Upper lobe of left lung (tissue), 6 donors: Measurements from ENCODE around the gene MOXD1. TPM values are rescaled to one million over a fixed set of nuclear protein-coding genes. Genes with fewer than 3 reads are reported as not detected.

Source experiments
- ATAC-seq, 2 donors: fragments of 200-7000 bp; cut with Tn5 transposase; one replicate each; pipeline ENCODE4 v1.9.1; 2022; ENCODE audit warnings: mild to moderate bottlenecking in 2 of 2, moderate library complexity in 2 of 2; ENCODE audit not compliant: low FRiP score in 2 of 2
- DNase-seq, 2 donors: peaks; one replicate each; pipeline ENCODE4 v3.0.0-alpha.2; 2019 to 2020
- H3K27ac ChIP-seq, 4 donors: fragments of 200-600 bp; sonication (generic); one replicate each; pipeline ENCODE4 v1.5.1; 2016 to 2019
- H3K27me3 ChIP-seq, 4 donors: fragments of 200-600 bp; sonication (generic); one replicate each; pipeline ENCODE4 v1.5.1; 2017 to 2019
- H3K36me3 ChIP-seq, 4 donors: fragments of 200-600 bp; sonication (generic); one replicate each; pipeline ENCODE4 v1.5.1; 2016 to 2019
- H3K4me1 ChIP-seq, 4 donors: fragments of 200-600 bp; sonication (generic); one replicate each; pipeline ENCODE4 v1.5.1; 2018 to 2019
- H3K4me3 ChIP-seq, 4 donors: fragments of 200-600 bp; sonication (generic); one replicate each; pipeline ENCODE4 v1.5.1; 2017 to 2019; ENCODE audit warnings: mild to moderate bottlenecking in 2 of 4, moderate library complexity in 1 of 4
- H3K9me3 ChIP-seq, 4 donors: fragments of 200-600 bp; sonication (generic); one replicate each; pipeline ENCODE4 v1.5.1; 2018 to 2019
- EP300 ChIP-seq, 4 donors: sonication (generic); formaldehyde crosslinking; IDR thresholded peaks; one replicate each; pipeline ENCODE4 v1.5.1; 2017; ENCODE audit warnings: antibody characterized with exemption in 4 of 4, control low read depth in 2 of 4
- POLR2A ChIP-seq, 4 donors: fragments of 450-650 bp; IDR thresholded peaks; one replicate each; pipeline ENCODE4 v1.5.1; 2016 to 2017; ENCODE audit warnings: antibody characterized with exemption in 4 of 4, mild to moderate bottlenecking in 2 of 4
- POLR2AphosphoS5 ChIP-seq, 2 donors: sonication (generic); formaldehyde crosslinking; IDR thresholded peaks; one replicate each; pipeline ENCODE4 v1.5.1; 2017; ENCODE audit warnings: antibody characterized with exemption in 2 of 2
- WGBS, 2 donors: methylation state at CpG; one replicate each; pipeline ENCODE4 v1.1.5; 2017 to 2018; 5-methylcytosine and 5-hydroxymethylcytosine counted together
- total RNA-seq, 6 donors: library from RNA; depleted of rRNA in 4 of 6; stranded (reverse); fragments of >200 nt in 4 of 6; gene quantifications; one replicate each; pipeline versions ENCODE4 v1.1.0 to v1.2.1, GENCODE V29; 2016 to 2021
- TF ChIP-seq, protein P1 (sequence below), 6 experiments: fragments of 450-650 bp in 4 of 6; fragments of 200-600 bp in 2 of 6; sonication (generic) in 2 of 6; IDR thresholded peaks; one replicate each; pipeline ENCODE4 v1.5.1; 2016 to 2019; ENCODE audit warnings: antibody characterized with exemption in 6 of 6
- donor health status: DM: no; HTN: no; CAD: no; lungs with moderate emphysema.
- donor health status: DM: no; HTN: yes; CAD: no; lungs with severe emphysema.

Gene MOXD1
- total RNA-seq, 6 donors from 2014 or later, result 3.5 to 24.4 (median 11.0) TPM

DNA sequence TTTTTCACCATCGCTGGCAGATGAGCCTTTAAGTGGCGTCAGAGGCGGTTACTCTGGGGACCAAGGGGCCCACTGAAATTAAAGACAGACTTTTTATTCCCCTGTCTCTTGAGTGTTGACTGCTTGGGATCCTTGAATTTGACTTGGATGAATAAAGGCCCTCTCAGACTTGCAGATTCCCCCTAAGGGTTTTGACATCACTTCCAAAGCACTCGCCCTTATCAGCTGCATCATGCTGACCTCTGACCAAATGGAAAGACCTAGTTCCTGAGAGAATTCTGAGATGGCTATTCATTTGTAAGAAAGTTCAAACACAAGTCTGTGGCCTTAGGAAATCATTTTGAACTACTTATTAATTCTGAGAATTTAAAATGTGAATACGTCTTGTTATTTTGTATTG lies 13.5 kb upstream of the MOXD1 start:
- H3K27me3 ChIP-seq, result no peaks in the 10 kb centered on the region
- ATAC-seq (peak in 1 of 2 donors; percentile 71), DNase-seq (no peak)
- 75 to 81% methylated on average over 5 of the region's 5 CpGs for WGBS, 2 donors
- H3K4me1 ChIP-seq, result no peaks in the 10 kb centered on the region
- H3K4me3 ChIP-seq, result no peak overlapping the region
- H3K9me3 ChIP-seq, result peaks cover 0 to 5% (median 0%) of the 10 kb centered on the region in 4 donors
- H3K36me3 ChIP-seq, result no peaks in the 10 kb centered on the region
- H3K27ac ChIP-seq, result no peak overlapping the region
- no peak for TF ChIP-seq POLR2AphosphoS5 (IDR thresholded peaks at IDR 0.05)
- no peak for TF ChIP-seq EP300 (IDR thresholded peaks at IDR 0.05)
- TF ChIP-seq POLR2A (IDR thresholded peaks at IDR 0.05), result no peak
- TF ChIP-seq, protein P1, sequence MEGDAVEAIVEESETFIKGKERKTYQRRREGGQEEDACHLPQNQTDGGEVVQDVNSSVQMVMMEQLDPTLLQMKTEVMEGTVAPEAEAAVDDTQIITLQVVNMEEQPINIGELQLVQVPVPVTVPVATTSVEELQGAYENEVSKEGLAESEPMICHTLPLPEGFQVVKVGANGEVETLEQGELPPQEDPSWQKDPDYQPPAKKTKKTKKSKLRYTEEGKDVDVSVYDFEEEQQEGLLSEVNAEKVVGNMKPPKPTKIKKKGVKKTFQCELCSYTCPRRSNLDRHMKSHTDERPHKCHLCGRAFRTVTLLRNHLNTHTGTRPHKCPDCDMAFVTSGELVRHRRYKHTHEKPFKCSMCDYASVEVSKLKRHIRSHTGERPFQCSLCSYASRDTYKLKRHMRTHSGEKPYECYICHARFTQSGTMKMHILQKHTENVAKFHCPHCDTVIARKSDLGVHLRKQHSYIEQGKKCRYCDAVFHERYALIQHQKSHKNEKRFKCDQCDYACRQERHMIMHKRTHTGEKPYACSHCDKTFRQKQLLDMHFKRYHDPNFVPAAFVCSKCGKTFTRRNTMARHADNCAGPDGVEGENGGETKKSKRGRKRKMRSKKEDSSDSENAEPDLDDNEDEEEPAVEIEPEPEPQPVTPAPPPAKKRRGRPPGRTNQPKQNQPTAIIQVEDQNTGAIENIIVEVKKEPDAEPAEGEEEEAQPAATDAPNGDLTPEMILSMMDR (IDR thresholded peaks at IDR 0.05), result no peak

GRCh38 chr6:132414322-132414721 lies 13.0 kb upstream of the MOXD1 start:
- no peak for DNase-seq
- H3K4me1 ChIP-seq, result no peaks in the 10 kb centered on the region
- ATAC-seq, result peak in 1 of 2 donors; percentile 24
- no peaks in the 10 kb centered on the region for H3K36me3 ChIP-seq
- 60 to 75% methylated on average over 6 of the region's 6 CpGs for WGBS, 2 donors
- H3K9me3 ChIP-seq, result peaks cover 0 to 5% (median 0%) of the 10 kb centered on the region in 4 donors
- no peak for TF ChIP-seq EP300 (IDR thresholded peaks at IDR 0.05)
- TF ChIP-seq, protein P1 (IDR thresholded peaks at IDR 0.05), result no peak
- H3K4me3 ChIP-seq, result no peak overlapping the region
- no peak overlapping the region for H3K27ac ChIP-seq
- no peaks in the 10 kb centered on the region for H3K27me3 ChIP-seq

DNA sequence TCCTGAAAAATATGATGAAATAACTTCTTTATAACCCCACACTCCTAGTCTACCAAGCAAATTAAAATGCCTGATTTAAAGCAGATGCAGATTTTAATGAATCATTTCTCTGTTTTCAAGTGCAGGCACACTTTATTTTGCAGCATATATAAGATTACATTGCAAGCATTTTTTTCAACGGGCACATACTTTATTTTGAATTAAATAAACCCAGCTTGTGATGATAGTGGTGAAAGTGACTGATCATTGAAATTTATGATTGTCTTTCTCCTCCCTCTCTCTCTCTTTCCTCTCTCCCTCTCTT lies 12.2 kb upstream of the MOXD1 start:
- H3K27me3 ChIP-seq, result no peaks in the 10 kb centered on the region
- WGBS, 2 donors, result 46 to 69% methylated on average over 1 of the region's 1 CpG
- H3K4me3 ChIP-seq, result no peak overlapping the region
- ATAC-seq (no peak), DNase-seq (no peak)
- H3K27ac ChIP-seq, result no peak overlapping the region
- no peaks in the 10 kb centered on the region for H3K36me3 ChIP-seq
- H3K4me1 ChIP-seq, result no peaks in the 10 kb centered on the region
- TF ChIP-seq EP300 (IDR thresholded peaks at IDR 0.05), result no peak
- no peak for TF ChIP-seq POLR2A (IDR thresholded peaks at IDR 0.05)
- H3K9me3 ChIP-seq, result peaks cover 0 to 5% (median 0%) of the 10 kb centered on the region in 4 donors

- Histone ChIP-seq H3K4me1 (no peaks in the 10 kb centered on the region), H3K27me3 (no peaks in the 10 kb centered on the region), H3K9me3 (peaks cover 0 to 5% (median 0%) of the 10 kb centered on the region in 4 donors), H3K27ac (no peak overlapping the region), H3K4me3 (no peak overlapping the region), H3K36me3 (no peaks in the 10 kb centered on the region)
- DNase-seq (no peak), ATAC-seq (no peak)
- WGBS, 2 donors, result 84 to 90% methylated on average over 5 of the region's 5 CpGs
- TF ChIP-seq, protein P1 (IDR thresholded peaks at IDR 0.05), result no peak
- TF ChIP-seq EP300 (IDR thresholded peaks at IDR 0.05), result no peak
- TF ChIP-seq POLR2A (IDR thresholded peaks at IDR 0.05), result no peak
- TF ChIP-seq POLR2AphosphoS5 (IDR thresholded peaks at IDR 0.05), result no peak
Measured at GRCh38 chr6:132412656-132413498, 11.6 kb upstream of the MOXD1 start.

DNA sequence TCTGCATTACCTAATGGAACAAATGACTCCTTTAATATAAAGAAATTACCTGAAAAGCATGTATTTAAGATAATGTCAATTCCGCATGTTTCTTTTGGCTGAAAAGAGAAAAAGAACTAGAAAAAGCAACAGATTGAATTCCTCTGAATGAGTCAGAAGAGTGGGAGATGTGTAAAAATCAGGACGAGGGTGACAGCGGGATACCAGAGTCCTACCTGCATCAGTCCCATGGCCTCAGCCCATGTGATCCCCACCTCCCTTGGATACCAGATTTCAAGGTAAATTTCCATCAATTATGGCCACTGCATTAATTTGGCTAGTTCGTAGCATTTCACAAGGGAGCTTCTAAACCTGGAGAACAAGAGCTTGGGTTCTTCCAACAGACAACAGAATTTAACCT lies 10.0 kb upstream of the MOXD1 start:
- ATAC-seq (no peak), DNase-seq (no peak)
- Histone ChIP-seq H3K36me3 (no peaks in the 10 kb centered on the region), H3K27ac (no peak overlapping the region), H3K4me1 (no peaks in the 10 kb centered on the region), H3K27me3 (no peaks in the 10 kb centered on the region), H3K9me3 (no peaks in the 10 kb centered on the region), H3K4me3 (no peak overlapping the region)
- TF ChIP-seq POLR2AphosphoS5 (IDR thresholded peaks at IDR 0.05), result no peak
- TF ChIP-seq EP300 (IDR thresholded peaks at IDR 0.05), result no peak
- TF ChIP-seq POLR2A (IDR thresholded peaks at IDR 0.05), result no peak
- TF ChIP-seq, protein P1 (IDR thresholded peaks at IDR 0.05), result no peak
- WGBS, 2 donors, result 85 to 90% methylated on average over 4 of the region's 4 CpGs
